Cerebellar cortex (tissue), 1 donor: ENCODE data around the gene SPSB2.

Source experiments
- DNase-seq: peaks from one replicate; pipeline ENCODE4 v3.0.0-alpha.2; 2015; ENCODE audit warnings: low spot score

SPSB2 gene

GRCh38 chr12:6851153-6851920, 21.8 kb downstream of the SPSB2 start, which contains the start of gene CDCA3:
Gene CDCA3 (minus strand): TSS chr12:6851286. CDS start chr12:6850952, 334 bp downstream.
- DNase-seq: peak; percentile 99

GRCh38 chr12:6850796-6851152, 22.3 kb downstream of the SPSB2 start:
- DNase-seq: no peak

- no peak for DNase-seq
Observed at GRCh38 chr12:6849976-6850560, 23.0 kb downstream of the SPSB2 start.

DNA sequence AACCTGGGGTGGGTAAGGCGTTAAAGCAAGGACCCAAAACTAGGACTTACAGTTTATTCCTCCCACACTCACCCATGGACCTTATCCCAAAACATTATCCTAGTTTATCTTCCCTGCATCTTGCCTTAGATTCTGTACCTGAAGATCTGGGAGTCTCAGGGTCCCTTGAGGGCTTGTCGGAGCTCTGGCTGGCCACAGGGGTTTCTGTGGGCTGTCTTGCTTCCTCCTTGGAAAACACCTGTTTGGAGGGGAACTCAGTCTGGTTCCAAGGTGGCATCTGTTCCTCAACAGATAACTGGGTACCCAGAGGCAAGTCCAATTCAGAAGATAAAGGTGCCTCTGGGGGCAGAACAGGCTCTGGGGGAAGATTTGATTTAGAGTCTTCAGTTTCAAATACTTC, 23.7 kb downstream of the SPSB2 start:
- no peak for DNase-seq

DNA sequence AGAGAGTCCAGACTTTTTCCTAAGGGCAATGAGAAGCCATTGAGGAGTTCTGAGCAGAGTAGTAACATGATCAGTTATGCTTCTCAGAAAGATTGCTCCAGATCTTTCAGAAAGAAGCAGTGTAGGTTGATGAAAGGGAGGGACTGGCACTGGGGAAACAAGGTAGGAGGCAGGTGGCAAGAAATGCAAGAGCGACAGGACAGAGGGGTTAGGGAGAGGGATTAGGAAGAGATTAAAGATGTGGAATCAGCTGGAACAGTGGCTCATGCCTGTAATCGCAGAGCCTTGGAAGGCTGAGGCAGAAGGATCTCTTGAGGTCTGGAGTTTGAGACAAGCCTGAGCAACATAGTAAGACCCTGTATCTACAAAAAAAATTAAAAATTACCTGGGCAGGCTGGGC, 25.4 kb downstream of the SPSB2 start:
- DNase-seq: no peak

- DNase-seq: no peak
Observed at GRCh38 chr12:6846316-6846869, 26.7 kb downstream of the SPSB2 start.

- no peak for DNase-seq
Observed at GRCh38 chr12:6845395-6845794, 27.7 kb downstream of the SPSB2 start.

DNA sequence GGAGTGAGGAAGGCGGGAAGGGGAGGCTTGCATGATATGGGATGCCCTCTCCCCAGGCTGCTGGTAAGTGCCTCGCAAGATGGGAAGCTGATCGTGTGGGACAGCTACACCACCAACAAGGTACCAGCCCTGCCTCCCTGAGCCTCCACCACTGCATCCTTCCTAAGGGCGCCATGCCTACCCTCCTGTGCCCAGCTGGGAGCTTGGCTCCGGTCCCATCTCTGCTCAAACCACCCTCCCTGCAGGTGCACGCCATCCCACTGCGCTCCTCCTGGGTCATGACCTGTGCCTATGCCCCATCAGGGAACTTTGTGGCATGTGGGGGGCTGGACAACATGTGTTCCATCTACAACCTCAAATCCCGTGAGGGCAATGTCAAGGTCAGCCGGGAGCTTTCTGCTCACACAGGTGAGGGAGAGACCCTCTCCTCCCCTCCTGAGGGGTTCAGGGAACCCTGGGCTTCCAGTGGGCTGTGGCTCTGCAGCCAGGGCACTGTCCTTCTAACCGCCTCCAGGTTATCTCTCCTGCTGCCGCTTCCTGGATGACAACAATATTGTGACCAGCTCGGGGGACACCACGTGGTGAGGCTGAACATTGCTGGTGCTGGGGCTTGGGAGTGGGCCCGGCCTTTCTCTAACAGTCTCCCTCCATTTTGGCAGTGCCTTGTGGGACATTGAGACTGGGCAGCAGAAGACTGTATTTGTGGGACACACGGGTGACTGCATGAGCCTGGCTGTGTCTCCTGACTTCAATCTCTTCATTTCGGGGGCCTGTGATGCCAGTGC, 29.8 kb downstream of the SPSB2 start:
- no peak for DNase-seq

GRCh38 chr12:6842075-6842474, 31.0 kb downstream of the SPSB2 start:
- DNase-seq: no peak

GRCh38 chr12:6840761-6841515, 32.2 kb downstream of the SPSB2 start, which contains the start of gene GNB3:
Gene GNB3 (plus strand): TSS chr12:6840925. CDS start chr12:6841288, 363 bp downstream.
- DNase-seq: no peak

DNA sequence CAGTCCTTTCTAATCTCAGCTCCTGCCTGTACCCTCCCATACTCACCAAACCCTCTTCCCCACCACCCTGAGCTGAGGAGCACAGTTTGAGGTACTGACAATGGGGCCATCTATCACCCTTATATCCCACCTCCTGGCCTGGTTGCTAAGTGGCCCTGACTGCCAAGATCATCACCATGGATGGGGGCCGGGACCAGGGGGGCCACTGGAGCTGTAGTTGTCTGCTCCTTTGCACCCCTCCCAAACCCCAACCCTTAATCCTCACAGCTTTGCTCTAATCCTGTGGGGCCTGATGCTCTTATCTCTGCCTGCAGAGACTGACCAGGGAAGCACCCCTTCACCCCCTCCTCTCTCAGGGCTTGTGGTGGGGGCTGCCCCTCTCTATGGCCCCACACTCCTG, 32.8 kb downstream of the SPSB2 start:
- no peak for DNase-seq

- peak; percentile 80 for DNase-seq
Observed at GRCh38 chr12:6839482-6840201, 33.5 kb downstream of the SPSB2 start.

DNA sequence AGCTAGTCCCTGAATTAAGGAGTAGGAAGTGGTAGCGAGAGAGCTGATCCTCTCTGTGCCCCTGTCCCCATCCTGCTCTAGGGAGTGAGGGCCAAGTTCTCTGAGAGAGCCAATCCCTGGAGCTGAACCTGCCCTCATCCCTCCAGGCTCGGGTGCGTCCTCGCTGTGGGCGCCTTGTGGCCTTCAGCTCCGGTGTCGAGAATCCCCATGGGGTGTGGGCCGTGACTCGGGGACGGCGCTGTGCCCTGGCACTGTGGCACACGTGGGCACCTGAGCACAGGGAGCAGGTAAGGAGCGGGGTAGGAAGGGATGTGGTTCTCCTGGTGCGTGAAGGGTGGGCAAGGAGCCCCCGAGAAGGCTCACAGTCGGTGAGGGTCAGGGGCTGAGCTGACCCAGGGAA, 34.2 kb downstream of the SPSB2 start:
- no peak for DNase-seq

DNA sequence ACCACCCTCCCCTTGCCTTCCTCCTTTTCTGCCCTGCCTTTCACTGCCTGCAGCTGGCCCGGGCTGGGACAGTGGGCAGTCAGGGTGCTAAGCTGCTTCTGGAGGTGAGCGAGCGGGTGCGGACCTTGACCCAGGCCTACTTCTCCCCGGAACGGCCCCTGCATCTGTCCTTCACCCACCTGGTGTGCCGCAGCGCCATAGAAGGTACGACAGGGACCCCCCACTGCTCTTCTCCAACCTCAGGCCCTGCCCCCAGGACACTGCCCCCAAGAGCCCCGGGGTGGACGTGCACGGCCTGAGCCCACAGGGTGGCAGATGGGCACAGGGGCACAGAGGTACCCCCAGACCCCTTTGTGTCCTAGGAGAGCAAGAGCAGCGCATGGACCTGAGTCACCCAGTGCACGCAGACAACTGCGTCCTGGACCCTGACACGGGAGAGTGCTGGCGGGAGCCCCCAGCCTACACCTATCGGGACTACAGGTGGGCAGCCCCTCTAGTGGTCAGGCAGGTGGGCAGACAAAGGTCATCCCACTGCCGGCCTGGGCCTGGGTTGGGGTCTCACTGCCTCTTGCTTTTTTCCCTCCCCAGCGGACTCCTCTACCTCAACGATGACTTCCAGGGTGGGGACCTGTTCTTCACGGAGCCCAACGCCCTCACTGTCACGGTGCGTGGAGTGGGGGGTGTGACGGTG, 35.6 kb downstream of the SPSB2 start:
- no peak for DNase-seq

DNA sequence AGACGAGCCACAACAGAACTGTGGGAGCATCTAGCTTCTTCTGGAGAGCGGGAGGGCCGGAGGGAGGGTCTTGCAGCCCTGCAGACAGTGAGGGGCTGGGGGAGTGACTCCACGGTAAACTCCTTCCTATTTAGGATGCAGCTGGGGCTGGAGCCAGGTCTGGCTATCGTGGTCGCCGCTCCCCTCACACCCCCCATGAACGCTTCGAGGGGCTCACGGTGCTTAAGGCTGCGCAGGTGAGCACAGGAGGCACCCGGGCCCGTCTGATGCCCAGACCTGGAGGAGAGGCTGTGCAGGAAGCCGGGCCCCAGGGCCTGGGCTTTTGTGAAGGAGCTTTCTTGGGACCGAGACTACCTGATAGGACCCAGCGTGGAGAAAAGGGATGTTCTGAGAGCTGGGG, 36.3 kb downstream of the SPSB2 start:
- DNase-seq: no peak

GRCh38 chr12:6834873-6835272, 38.2 kb downstream of the SPSB2 start:
- peak; percentile 23 for DNase-seq

GRCh38 chr12:6834254-6834653, 38.8 kb downstream of the SPSB2 start:
- DNase-seq: no peak

DNA sequence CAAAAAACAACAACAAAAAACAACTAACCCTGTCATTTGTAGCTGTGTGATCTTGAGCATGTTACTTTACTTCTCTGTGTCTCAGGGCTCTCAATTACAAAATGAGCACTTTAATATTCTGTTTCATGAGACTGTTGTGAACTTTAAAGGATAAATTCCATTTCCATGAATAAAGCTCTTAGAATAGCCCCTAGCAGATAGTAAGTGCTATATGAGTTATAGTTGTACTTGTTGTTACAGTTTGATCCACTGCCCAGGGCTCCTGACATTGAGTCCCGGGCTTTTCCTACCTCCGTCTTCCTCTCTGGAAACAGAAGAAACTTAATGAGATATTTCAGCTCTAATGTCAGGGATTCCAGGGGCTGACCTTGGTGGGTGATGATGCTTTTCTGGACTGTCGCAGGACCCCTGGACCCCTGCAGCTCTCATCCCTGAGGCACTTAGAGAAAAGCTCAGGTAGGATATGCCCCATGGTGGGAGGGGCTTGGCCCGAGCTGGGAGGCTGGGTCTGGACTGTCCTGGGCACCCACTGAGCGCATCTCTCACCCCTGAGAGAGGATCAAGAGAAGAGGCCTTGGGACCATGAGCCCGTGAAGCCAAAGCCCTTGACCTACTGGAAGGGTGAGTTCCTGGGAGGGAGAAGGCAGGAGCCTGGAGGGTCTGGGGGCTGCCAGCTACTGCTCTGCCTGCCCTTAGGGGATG, 39.8 kb downstream of the SPSB2 start:
- no peak for DNase-seq

- DNase-seq: no peak
Observed at GRCh38 chr12:6832125-6832524, 41.0 kb downstream of the SPSB2 start.

- no peak for DNase-seq
Observed at GRCh38 chr12:6831450-6831995, 41.6 kb downstream of the SPSB2 start.
